Measurements from ENCODE around the gene FNDC11. TPM values are rescaled to one million over a fixed set of nuclear protein-coding genes. Genes with fewer than 3 reads are reported as not detected.

The FNDC11 gene
- total RNA-seq, 1 experiment from 2014 or later: not detected

DNA sequence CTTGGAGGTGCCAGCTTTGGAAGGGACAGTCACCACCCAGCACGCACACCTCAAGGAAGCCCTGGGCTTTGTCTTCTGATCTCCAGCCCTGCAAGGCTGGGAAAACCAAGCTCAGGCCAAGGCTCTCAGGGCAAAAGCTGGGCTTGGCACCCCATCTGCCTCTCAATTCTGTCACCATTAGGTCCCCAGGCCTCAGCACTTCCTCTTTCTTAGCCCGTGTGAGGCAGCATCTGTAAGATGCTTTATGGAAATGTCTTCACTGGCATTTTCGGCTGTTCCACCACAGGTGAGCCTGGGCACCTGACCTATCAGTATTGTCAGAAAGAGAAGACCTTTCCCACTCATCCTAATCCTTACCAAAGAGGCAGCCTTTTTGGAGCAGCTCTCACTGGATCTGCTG, 48.4 kb downstream of the FNDC11 start:
- CTCF ChIA-PET: no interaction called here
- DNase-seq: no peak
- no peaks in the 10 kb centered on the region for H3K27me3 Mint-ChIP-seq (ENCODE audit: unreplicated experiment)
- no peak overlapping the region for H3K27ac Mint-ChIP-seq (ENCODE audit: unreplicated experiment)
- no TSS peak for BruUV-seq (replicated peaks)
- H3K9me3 Mint-ChIP-seq (ENCODE audit: low read depth, unreplicated experiment): no peaks in the 10 kb centered on the region
- H3K36me3 Mint-ChIP-seq (ENCODE audit: insufficient read depth, unreplicated experiment): peaks cover 41% of the 10 kb centered on the region
- H3K4me3 Mint-ChIP-seq (ENCODE audit: low read depth, unreplicated experiment): no peak overlapping the region
- no peaks in the 10 kb centered on the region for H3K4me1 Mint-ChIP-seq (ENCODE audit: low read depth, unreplicated experiment)
- TF ChIP-seq, protein P1, sequence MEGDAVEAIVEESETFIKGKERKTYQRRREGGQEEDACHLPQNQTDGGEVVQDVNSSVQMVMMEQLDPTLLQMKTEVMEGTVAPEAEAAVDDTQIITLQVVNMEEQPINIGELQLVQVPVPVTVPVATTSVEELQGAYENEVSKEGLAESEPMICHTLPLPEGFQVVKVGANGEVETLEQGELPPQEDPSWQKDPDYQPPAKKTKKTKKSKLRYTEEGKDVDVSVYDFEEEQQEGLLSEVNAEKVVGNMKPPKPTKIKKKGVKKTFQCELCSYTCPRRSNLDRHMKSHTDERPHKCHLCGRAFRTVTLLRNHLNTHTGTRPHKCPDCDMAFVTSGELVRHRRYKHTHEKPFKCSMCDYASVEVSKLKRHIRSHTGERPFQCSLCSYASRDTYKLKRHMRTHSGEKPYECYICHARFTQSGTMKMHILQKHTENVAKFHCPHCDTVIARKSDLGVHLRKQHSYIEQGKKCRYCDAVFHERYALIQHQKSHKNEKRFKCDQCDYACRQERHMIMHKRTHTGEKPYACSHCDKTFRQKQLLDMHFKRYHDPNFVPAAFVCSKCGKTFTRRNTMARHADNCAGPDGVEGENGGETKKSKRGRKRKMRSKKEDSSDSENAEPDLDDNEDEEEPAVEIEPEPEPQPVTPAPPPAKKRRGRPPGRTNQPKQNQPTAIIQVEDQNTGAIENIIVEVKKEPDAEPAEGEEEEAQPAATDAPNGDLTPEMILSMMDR (IDR thresholded peaks at IDR 0.05; ENCODE audit: unreplicated experiment): no peak
- intact Hi-C loops (cut with micrococcal nuclease; ENCODE audit: unreplicated experiment): no loop called here

Other genes starting within 250 kb of the FNDC11 start
- gene CHRNA4, start 192.8 kb upstream of the FNDC11 start, total RNA-seq (2022): not detected in 2 replicates
- 0.07 and 0.38 TPM in 2 replicates for gene KCNQ2, start 81.5 kb upstream of the FNDC11 start, total RNA-seq (2022)
- gene EEF1A2, start 55.1 kb upstream of the FNDC11 start, total RNA-seq (2022): 359 and 393 TPM in 2 replicates
- gene PPDPF, start 33.4 kb upstream of the FNDC11 start, total RNA-seq (2022): 517 and 545 TPM in 2 replicates
- gene PTK6, start 16.8 kb upstream of the FNDC11 start, total RNA-seq (2022): 15.9 and 22.5 TPM in 2 replicates
- not detected in 2 replicates for gene SRMS, start 6.4 kb upstream of the FNDC11 start, total RNA-seq (2022)
- gene HELZ2, start 20.1 kb downstream of the FNDC11 start, total RNA-seq (2022): 135 and 281 TPM in 2 replicates
- 18.6 and 18.8 TPM in 2 replicates for gene GMEB2, start 72.9 kb downstream of the FNDC11 start, total RNA-seq (2022)
- 2.0 and 2.3 TPM in 2 replicates for gene STMN3, start 99.3 kb downstream of the FNDC11 start, total RNA-seq (2022)
- 39.1 and 39.8 TPM in 2 replicates for gene RTEL1, start 104.2 kb downstream of the FNDC11 start, total RNA-seq (2022)
- not detected in 2 replicates for gene TNFRSF6B, start 142.5 kb downstream of the FNDC11 start, total RNA-seq (2022)
- gene ARFRP1, start 153.8 kb downstream of the FNDC11 start, total RNA-seq (2022): 74.0 and 85.1 TPM in 2 replicates
- 47.0 and 48.4 TPM in 2 replicates for gene ZGPAT, start 153.9 kb downstream of the FNDC11 start, total RNA-seq (2022)
- gene LIME1, start 182.5 kb downstream of the FNDC11 start, total RNA-seq (2022): 25.8 and 27.1 TPM in 2 replicates
- 163 and 169 TPM in 2 replicates for gene SLC2A4RG, start 185.6 kb downstream of the FNDC11 start, total RNA-seq (2022)

All from Calu3 (cell line).